NCI-H1092 treated with DMSO at 0.1 percent for 48 hours (cell line): ENCODE measurements around the gene GSN.

Experiments used
- DNase-seq: peaks from one replicate; lab custom pipeline; 2025; lab: John Stamatoyannopoulos, UW

Gene GSN

GRCh38 chr9:121303456-121304451, 35.8 kb downstream of the GSN start:
- no peak for DNase-seq

DNA sequence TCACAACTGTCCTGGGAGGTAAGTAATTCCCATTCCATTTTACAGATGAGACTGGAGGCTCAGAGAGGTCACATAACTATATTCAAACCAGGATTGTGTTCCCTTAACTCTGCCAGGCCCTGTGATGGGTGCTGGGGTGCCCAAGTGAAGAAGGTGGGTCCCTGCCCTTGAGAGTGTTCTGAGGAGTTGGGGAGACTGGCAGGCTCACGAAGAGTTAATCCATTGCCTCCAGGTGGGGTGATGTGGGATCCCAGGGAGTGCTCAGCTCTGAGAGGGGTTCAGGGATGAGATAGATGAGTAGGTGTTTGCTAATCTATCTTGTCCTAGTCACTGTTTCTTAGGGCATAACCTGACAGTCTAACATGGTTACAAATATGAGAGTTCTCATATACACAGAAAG, 36.7 kb downstream of the GSN start:
- DNase-seq: no peak

DNA sequence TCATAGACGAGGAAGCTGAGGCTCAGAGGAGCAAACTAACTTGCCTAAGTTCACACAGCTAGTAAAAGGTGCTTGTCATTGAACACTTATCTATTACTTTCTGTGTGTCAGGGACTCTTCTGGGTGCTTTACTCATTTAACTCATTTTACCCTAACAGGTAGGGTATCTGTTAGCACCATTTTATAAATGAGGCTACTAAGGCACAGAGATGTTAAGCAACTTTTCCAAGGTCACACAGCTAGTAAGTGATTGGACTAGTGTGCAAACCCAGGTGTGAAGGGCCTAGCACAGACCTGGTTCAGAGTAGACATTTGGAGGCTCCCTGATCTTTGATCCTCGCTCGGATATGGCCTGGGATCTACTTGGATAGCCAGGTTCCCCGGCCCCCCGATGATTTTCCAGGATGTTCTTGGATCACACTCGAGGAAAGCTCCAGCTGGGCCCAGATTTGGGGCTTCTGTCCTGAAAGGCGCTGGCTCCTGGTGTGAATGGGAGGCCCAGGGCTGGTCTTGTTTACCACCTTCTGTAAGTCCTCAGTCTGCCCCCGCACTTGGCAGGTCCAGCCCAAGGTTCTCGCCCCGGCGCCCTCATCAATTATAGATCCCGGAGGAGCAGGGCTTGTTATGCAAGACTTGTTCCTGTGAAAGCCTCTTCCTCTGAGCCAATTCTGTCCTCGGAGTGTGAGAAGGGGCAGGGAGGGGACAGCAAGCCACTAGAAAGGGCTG, 37.5 kb downstream of the GSN start:
- no peak for DNase-seq

DNA sequence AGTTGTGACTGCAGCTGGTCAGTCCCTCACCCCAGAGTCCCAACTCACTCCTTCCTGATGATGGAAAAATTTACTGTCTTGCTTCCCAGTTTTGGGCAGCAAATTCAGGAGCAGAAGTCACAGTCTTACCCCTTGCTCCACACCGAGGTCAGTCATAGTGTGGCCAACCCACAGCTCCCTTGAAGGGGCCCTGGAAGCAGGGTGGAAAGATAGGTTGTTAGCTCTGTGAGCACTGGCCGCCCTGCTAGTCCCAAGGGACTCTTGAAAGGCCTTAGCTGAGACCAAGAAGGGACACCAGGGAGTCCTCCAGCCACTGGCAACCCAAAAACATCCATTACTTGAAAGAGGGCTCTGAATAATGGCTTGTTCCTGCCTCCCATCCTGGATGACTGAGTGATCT, 40.0 kb downstream of the GSN start:
- DNase-seq: no peak

DNA sequence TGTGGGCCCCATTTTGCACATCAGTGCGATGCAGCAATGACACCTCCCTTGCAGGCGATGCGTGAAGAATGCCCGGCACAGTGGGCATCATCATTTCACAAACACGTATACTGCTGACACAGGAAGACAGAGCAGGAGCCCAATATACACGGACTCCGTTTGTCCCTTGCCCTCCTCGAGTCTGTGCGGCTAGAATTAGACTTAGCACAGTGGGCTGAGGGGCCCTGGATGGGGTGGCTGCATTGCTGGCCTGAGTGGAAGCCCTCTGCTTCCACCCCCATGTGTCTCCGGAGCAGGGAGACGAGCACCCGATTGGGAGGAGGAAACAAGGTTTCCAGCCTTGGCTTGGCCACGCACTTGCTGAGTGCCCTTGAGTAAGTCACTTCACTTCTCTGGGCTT, 40.8 kb downstream of the GSN start:
- no peak for DNase-seq

- DNase-seq: no peak
Observed at GRCh38 chr9:121309171-121309570, 41.2 kb downstream of the GSN start.

DNA sequence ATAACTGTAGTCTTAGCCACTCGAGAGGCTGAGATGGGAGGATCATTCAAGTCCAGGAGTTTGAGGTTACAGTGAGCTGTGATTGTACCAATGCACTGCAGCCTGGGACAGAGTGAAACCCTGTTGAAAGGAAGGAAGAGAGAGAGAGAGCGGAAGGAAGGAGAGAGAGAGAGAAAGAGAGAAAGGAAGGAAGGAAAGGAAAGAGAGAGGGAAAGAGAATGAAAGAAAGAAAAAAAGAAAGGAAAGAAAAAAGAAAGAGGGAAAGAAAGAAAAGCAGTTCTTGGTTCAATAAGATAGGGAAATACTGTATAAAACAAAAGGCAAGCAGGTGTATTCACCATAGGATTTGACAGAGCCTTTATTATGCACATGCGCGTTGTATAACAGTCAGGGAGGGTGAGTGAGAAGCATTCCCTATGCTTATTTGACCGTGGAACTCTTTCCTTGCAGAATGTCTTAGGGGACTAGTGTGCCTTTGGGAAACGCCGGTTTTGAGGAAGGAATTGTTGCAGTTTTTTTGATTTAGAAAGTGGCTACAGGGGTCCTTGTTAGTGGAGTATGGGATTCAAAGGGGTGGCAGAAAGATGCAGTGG, 42.0 kb downstream of the GSN start:
- DNase-seq: no peak

DNA sequence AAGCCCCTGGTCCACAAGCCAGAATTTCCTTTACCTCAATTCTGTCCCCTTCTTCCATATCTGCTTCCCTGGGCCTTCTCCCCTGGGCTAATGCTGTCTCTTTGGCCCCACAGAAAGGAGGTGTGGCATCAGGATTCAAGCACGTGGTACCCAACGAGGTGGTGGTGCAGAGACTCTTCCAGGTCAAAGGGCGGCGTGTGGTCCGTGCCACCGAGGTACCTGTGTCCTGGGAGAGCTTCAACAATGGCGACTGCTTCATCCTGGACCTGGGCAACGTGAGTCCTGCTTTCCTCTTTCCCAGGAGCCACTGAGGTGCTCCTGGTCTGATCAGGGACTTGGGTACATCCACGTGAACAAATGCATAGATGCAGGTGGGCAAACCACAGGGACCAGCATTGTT, 42.6 kb downstream of the GSN start:
- no peak for DNase-seq

GRCh38 chr9:121312169-121312568, 44.2 kb downstream of the GSN start:
- DNase-seq: no peak

DNA sequence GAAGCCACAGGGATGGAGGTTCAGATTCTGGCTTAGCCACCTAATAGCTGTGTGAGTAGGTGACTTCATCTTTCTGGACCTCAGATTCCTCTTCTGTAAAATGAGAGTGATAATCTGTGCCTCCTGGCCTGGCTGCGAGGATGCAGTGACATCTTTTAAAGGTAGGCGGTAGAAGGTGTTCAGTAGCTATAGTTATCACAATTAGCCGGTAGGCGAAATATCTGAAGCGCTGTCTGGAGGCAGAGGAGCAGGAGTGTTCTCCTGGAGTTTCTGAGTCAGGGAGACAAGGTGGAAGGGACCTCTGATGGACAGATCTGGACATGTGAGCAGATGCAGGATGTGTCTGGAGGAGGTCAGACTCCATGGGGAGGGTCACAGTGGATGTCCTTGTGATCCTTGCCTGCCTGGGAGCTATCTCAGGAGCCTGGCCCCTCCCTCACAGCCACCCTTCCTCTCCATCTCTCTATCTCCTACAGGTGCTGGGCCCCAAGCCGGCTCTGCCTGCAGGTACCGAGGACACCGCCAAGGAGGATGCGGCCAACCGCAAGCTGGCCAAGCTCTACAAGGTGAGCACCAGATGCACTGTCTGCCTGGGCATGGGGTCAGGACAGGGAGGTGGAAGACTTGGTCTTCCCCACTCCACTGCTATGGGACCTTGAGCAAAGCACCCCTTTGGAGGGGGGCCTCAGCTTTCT, 45.6 kb downstream of the GSN start:
- DNase-seq: no peak

- DNase-seq: no peak
Observed at GRCh38 chr9:121316378-121316777, 48.4 kb downstream of the GSN start.

DNA sequence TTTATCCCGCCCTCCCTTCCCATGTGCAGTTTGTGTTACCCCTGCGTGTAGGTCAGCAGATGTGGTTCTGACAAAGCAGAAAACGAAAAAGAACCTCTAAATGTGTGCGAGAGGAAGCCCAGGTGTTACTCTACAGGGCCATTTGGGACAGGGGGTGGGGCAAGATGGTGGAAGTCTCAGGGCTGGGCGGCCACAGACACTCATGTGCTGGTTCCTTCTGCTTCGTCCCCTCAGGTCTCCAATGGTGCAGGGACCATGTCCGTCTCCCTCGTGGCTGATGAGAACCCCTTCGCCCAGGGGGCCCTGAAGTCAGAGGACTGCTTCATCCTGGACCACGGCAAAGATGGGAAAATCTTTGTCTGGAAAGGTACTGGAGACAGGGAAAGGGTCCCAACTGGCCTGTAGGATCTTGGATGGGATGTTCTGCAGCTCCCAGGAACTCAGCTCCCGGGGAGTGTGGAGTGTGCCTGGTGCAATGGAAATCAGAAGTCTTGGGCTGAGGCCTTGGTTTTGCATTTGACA, 49.0 kb downstream of the GSN start:
- no peak for DNase-seq

DNA sequence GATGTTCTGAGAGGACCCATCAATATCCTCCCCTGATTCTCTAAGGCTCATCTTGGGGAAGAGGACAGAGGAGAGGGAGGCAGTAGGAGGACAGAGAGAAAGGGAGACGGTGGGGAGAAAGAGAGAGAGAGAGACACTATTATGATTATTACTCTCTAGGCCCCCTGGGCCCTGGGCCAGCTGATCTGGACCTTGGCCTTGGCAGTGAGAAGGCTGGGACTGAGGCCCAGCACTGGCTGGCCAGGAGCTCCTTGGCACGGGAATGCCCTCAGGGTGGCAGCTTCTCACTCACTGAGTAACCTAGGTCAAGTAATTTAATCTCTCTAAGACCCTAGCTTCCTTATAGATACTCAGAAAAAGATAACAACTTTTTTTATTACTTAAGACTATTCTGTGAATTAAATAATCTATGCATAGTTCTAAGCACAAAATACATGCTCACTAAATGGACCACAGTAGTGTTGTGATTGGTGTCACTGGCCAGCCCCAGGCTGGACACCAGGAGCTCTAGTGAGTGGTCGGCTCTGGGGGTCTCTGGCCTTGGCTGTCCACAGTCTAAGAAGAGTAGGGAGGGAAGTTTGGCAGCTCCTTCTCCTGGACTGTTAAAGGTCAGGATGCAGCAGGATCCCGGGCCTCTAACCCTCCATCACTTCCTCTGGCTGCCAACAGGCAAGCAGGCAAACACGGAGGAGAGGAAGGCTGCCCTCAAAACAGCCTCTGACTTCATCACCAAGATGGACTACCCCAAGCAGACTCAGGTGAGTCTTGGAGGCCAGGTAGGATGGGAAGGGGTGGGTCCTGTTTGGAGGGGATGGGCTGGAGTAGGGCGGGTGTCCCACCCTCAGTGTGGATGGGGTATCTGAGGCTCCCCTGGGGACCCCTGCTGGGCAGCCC, 50.0 kb downstream of the GSN start:
- no peak for DNase-seq

DNA sequence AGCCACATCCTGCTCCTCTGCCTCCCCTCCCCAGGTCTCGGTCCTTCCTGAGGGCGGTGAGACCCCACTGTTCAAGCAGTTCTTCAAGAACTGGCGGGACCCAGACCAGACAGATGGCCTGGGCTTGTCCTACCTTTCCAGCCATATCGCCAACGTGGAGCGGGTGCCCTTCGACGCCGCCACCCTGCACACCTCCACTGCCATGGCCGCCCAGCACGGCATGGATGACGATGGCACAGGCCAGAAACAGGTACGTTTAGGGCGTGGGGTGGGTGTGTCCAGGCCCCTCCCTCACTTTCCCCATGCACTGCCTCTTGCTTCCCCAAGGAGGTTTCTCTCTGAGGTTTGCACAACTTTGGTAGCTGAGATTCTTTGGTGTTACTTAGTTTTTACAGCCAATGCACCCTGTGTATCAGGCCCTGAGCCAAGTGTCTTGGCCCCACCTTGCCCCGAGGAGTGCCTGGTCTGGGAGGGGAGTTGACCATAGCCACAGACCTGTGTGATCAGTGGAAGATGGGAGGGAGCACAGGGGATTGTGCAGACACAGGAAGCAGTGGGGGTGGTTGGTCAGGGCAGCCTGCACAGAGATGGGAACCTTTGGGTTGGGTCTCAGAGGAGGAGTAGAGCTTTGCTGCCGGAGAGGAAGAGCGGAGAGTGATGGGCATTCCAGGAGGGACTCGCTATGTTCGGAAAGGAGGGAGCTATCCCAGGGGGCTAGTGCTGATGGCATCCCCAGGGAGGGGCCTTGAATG, 50.8 kb downstream of the GSN start:
- DNase-seq: no peak

DNA sequence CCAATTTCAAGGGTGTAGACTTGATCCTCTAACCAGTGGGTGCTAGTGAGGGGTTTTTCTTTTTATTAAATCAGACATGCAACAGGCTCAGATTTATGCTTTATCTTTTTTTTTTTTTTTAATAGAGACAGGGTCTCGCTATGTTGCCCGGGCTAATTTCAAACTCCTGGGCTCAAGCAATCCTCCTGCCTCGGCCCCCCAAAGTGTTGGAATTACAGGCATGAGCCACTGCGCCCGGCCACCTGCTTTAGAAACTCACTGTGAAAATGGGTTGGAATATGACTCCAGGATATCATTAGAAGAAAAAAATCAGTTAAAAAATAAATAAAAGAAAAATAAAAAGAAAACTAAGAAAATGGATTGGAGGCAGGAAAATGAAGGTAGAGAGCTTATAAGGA, 51.4 kb downstream of the GSN start:
- DNase-seq: no peak

DNA sequence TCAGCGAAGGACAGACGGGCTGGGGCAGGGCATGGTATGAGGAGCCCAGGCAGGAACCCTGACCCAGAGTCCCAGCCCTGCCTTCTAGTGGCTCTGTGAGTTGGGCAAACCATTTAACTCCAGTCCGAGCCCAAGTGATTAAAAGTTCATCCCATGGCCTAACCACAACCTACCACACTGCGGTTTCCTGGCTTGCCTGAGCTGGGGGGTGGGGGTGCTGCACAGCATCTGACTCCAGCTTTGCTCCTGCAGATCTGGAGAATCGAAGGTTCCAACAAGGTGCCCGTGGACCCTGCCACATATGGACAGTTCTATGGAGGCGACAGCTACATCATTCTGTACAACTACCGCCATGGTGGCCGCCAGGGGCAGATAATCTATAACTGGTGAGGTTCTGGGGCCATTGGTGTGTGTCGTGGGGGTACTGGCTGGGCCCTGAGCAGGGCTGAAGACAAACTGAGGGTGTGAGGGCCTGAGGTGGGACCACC, 53.1 kb downstream of the GSN start:
- DNase-seq: no peak

DNA sequence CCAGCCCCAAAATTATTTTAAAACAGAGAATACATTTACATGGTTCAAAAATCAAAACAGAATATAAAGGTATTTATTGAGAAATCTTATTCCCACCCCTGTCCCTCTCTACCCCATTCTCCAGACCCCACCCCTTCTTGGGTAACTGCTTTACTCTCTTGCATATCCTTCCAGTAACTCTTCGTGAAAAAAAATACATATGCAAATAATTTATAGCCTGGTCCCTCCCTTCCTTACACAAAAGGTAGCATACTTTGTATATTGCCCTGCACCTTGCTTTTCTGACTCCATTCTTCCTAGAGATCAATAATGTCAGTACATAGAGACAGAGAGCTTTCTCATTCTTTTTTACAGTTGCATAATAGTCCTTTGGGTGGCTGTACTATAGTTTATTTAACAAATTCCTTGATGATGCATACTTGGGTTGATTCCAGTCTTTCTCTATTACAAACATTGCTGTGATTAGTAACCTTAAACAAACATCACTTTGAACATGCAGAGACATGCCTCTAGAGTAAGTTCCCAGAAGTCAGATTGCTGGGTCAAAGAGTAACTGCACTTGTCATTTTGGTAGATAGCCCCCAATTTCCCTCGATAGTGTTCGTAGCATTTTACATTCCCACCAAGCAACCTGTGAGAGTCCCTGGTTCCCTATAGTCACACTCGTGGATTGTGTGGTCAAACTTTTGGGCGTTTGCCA, 54.2 kb downstream of the GSN start:
- no peak for DNase-seq

GRCh38 chr9:121322737-121323448, 54.9 kb downstream of the GSN start:
- DNase-seq: no peak
